Neural progenitor cell (in vitro differentiated cells): ENCODE results near the gene PEX6.

Experiments
- EZH2 ChIP-seq: fragments of 200-600 bp; sonication (generic); IDR thresholded peaks from 2 replicates; pipeline ENCODE4 v1.6.1; 2017; ENCODE audit warnings: antibody characterized with exemption, mild to moderate bottlenecking, moderate library complexity
- EZH2phosphoT487 ChIP-seq: fragments of 200-600 bp; sonication (generic); IDR thresholded peaks from 2 replicates; pipeline ENCODE4 v1.6.1; 2017; ENCODE audit warnings: antibody characterized with exemption
- TF ChIP-seq, protein P1 (sequence below): fragments of 200-600 bp; sonication (generic); IDR thresholded peaks from 2 replicates; pipeline ENCODE4 v1.5.1; 2017; ENCODE audit warnings: antibody characterized with exemption, mild to moderate bottlenecking

DNA sequence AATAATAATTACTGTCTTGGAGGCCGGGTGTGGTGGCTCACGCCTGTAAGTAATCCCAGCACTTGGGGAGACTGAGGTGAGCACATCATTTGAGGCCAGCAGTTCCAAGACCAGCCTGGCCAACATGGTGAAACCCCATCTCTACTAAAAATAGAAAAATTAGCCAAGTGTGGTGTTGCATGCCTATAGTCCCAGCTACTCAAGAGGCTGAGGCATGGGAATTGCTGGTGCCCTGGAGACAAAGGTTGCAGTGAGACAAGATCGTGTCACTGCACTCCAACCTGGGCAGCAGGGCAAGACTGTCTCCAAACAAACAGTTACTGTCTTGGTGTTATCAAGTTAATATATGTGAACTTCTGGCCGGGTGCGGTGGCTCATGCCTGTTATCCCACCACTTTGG lies 47.4 kb upstream of the PEX6 start:
- TF ChIP-seq, protein P1, sequence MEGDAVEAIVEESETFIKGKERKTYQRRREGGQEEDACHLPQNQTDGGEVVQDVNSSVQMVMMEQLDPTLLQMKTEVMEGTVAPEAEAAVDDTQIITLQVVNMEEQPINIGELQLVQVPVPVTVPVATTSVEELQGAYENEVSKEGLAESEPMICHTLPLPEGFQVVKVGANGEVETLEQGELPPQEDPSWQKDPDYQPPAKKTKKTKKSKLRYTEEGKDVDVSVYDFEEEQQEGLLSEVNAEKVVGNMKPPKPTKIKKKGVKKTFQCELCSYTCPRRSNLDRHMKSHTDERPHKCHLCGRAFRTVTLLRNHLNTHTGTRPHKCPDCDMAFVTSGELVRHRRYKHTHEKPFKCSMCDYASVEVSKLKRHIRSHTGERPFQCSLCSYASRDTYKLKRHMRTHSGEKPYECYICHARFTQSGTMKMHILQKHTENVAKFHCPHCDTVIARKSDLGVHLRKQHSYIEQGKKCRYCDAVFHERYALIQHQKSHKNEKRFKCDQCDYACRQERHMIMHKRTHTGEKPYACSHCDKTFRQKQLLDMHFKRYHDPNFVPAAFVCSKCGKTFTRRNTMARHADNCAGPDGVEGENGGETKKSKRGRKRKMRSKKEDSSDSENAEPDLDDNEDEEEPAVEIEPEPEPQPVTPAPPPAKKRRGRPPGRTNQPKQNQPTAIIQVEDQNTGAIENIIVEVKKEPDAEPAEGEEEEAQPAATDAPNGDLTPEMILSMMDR, result no peak
- no peak for TF ChIP-seq EZH2
- TF ChIP-seq EZH2phosphoT487, result no peak
